HG02588 (cell line): ENCODE results near the gene BMF.
"Not testable (repeated sequence)": the region's sequence is repeated elsewhere in the genome, so short reads cannot be mapped to it uniquely, and the experiment has no call there.

ENCODE experiments used
- ATAC-seq: cut with Tn5 transposase; IDR thresholded peaks from one replicate; pipeline ENCODE4 v1.9.1; 2021; ENCODE audit warnings: mild to moderate bottlenecking, moderate library complexity; ENCODE audit not compliant: unreplicated experiment

BMF gene

GRCh38 chr15:40088929-40089755 lies 19.5 kb downstream of the BMF start:
- no peak for ATAC-seq

- ATAC-seq = no peak
Observed at GRCh38 chr15:40087991-40088928, 20.4 kb downstream of the BMF start.

GRCh38 chr15:40087068-40087810 lies 21.4 kb downstream of the BMF start:
- no peak for ATAC-seq

GRCh38 chr15:40085266-40085665 lies 23.4 kb downstream of the BMF start:
- no peak for ATAC-seq

GRCh38 chr15:40084650-40085049 lies 24.0 kb downstream of the BMF start:
- no peak for ATAC-seq

GRCh38 chr15:40082195-40082883 lies 26.3 kb downstream of the BMF start:
- no peak for ATAC-seq

- ATAC-seq = no peak
Observed at GRCh38 chr15:40081691-40082194, 26.9 kb downstream of the BMF start.

GRCh38 chr15:40080847-40081246 lies 27.8 kb downstream of the BMF start:
- ATAC-seq = no peak

GRCh38 chr15:40080104-40080503 lies 28.6 kb downstream of the BMF start:
- ATAC-seq = no peak

- ATAC-seq = no peak
Observed at GRCh38 chr15:40079456-40079855, 29.2 kb downstream of the BMF start.

GRCh38 chr15:40075298-40076044 lies 33.2 kb downstream of the BMF start:
- no peak for ATAC-seq

GRCh38 chr15:40074656-40075055 lies 34.0 kb downstream of the BMF start:
- ATAC-seq = not testable (repeated sequence)

- ATAC-seq = not testable (repeated sequence)
Observed at GRCh38 chr15:40073716-40074490, 34.8 kb downstream of the BMF start.

GRCh38 chr15:40072216-40072990 lies 36.3 kb downstream of the BMF start:
- no peak for ATAC-seq

- no peak for ATAC-seq
Observed at GRCh38 chr15:40070608-40071218, 38.0 kb downstream of the BMF start.

- ATAC-seq = no peak
Observed at GRCh38 chr15:40070166-40070557, 38.5 kb downstream of the BMF start.
